Measurements from ENCODE around the gene ZNF764. TPM values are rescaled to one million over a fixed set of nuclear protein-coding genes. Genes with fewer than 3 reads are reported as not detected.

Gene ZNF764
- total and polyA plus RNA-seq, 8 donors = 3.5 to 107 (median 10.5) TPM

- no peaks in the 10 kb centered on the region for H3K9me3 ChIP-seq
- no peaks in the 10 kb centered on the region for H3K27me3 ChIP-seq
- H3K4me1 ChIP-seq = peaks cover 15 to 62% (median 41%) of the 10 kb centered on the region in 4 donors
- WGBS, 5 donors = 0 to 5% (median 1%) methylated on average over 1 to 73 of the region's 73 CpGs
- peak in 1 of 2 donors; percentile 71 for DNase-seq
- H3K27ac ChIP-seq = peak within 1 kb of the TSS; percentile 98 to 100 (median 99)
- no peak for TF ChIP-seq POLR2A (IDR thresholded peaks at IDR 0.05)
- TF ChIP-seq CTCF (IDR thresholded peaks at IDR 0.05) = no peak
- no peak for TF ChIP-seq EP300 (IDR thresholded peaks at IDR 0.05)
- TF ChIP-seq POLR2AphosphoS5 (IDR thresholded peaks at IDR 0.05) = no peak
- intact Hi-C loops (cut with DNase I; ENCODE audit: low total_unique reads) = loop anchor here (10.0 kb wide), 1 partner anchor 91 kb away; the partner anchor contains the start of gene DCTPP1
- H3K36me3 ChIP-seq = peaks cover 2 to 25% (median 21%) of the 10 kb centered on the region in 4 donors
- H3K4me3 ChIP-seq = peak within 1 kb of the TSS; percentile 74 to 92 (median 80)
These were observed 31.9 kb downstream of the ZNF764 start, which contains the start of gene ZNF768 for GRCh38 chr16:30526137-30526822. TSS of gene ZNF768 (minus strand) at chr16:30526566. CDS start at chr16:30526413, 153 bp downstream.

DNA sequence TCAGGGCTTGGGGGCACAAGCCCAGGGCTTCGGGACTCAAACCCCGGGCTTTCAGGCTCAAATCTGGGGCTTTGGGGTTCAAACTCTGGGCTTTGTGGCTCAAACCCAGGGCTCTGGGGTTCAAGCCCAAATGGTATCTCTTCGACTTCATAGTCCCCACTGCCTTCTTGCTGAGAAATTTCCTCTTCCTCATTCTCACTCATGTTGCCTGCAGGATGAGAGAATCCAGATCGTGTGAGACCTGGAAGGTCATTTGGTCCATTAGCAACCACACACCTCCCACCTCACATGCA lies 32.4 kb downstream of the ZNF764 start:
- WGBS, 5 donors = 43 to 55% (median 50%) methylated on average over 3 to 4 of the region's 4 CpGs
- no peak for DNase-seq
- Histone ChIP-seq H3K4me3 (peak overlapping the region; percentile 74 to 92 (median 80)), H3K9me3 (no peaks in the 10 kb centered on the region), H3K27ac (peak overlapping the region; percentile 98 to 100 (median 99)), H3K36me3 (peaks cover 0 to 20% (median 16%) of the 10 kb centered on the region in 4 donors), H3K27me3 (no peaks in the 10 kb centered on the region), H3K4me1 (peaks cover 15 to 57% (median 41%) of the 10 kb centered on the region in 4 donors)
- intact Hi-C loops (cut with DNase I; ENCODE audit: low total_unique reads) = loop anchor here (10.0 kb wide), 1 partner anchor 91 kb away; the partner anchor contains the start of gene DCTPP1
- no peak for TF ChIP-seq POLR2A (IDR thresholded peaks at IDR 0.05)
- no peak for TF ChIP-seq EP300 (IDR thresholded peaks at IDR 0.05)
- no peak for TF ChIP-seq CTCF (IDR thresholded peaks at IDR 0.05)
- TF ChIP-seq POLR2AphosphoS5 (IDR thresholded peaks at IDR 0.05) = no peak

- Histone ChIP-seq H3K27ac (peak overlapping the region in 2 of 5 donors; percentile 98 to 99), H3K36me3 (peaks cover 0 to 19% (median 11%) of the 10 kb centered on the region in 4 donors), H3K4me1 (peaks cover 15 to 53% (median 39%) of the 10 kb centered on the region in 4 donors), H3K27me3 (no peaks in the 10 kb centered on the region), H3K4me3 (peak overlapping the region in 2 of 4 donors; percentile 74 to 76), H3K9me3 (no peaks in the 10 kb centered on the region)
- DNase-seq = no peak
- 92 to 93% (median 93%) methylated on average over 50 to 60 of the region's 60 CpGs for WGBS, 5 donors
- intact Hi-C loops (cut with DNase I; ENCODE audit: low total_unique reads) = loop anchor here (10.0 kb wide), 1 partner anchor 90 kb away; the partner anchor contains the start of gene DCTPP1
- TF ChIP-seq POLR2AphosphoS5 (IDR thresholded peaks at IDR 0.05) = no peak
- no peak for TF ChIP-seq CTCF (IDR thresholded peaks at IDR 0.05)
- TF ChIP-seq POLR2A (IDR thresholded peaks at IDR 0.05) = no peak
- TF ChIP-seq EP300 (IDR thresholded peaks at IDR 0.05) = no peak
These were observed 33.3 kb downstream of the ZNF764 start for GRCh38 chr16:30524575-30525568.
